NCI-H2227 (cell line): Measurements from ENCODE around the gene WWC2.
"Not testable (repeated sequence)": the region's sequence is repeated elsewhere in the genome, so short reads cannot be mapped to it uniquely, and the experiment has no call there.

Experiments
- DNase-seq: peaks from one replicate; lab custom pipeline; 2025; ENCODE audit not compliant: unreplicated experiment; lab: John Stamatoyannopoulos, UW

Gene WWC2

GRCh38 chr4:183326387-183326786 is 227.3 kb downstream of the WWC2 start:
- DNase-seq = not testable (repeated sequence)

GRCh38 chr4:183326853-183327252 is 227.8 kb downstream of the WWC2 start:
- no peak for DNase-seq

GRCh38 chr4:183327827-183328226 is 228.8 kb downstream of the WWC2 start:
- no peak for DNase-seq

GRCh38 chr4:183328832-183329231 is 229.8 kb downstream of the WWC2 start:
- no peak for DNase-seq

GRCh38 chr4:183329244-183329643 is 230.2 kb downstream of the WWC2 start:
- DNase-seq = no peak

- no peak for DNase-seq
These were observed 231.1 kb downstream of the WWC2 start for GRCh38 chr4:183329954-183330742.

- DNase-seq = no peak
These were observed 231.8 kb downstream of the WWC2 start for GRCh38 chr4:183330841-183331240.

- DNase-seq = no peak
These were observed 233.4 kb downstream of the WWC2 start for GRCh38 chr4:183332447-183332846.

GRCh38 chr4:183333202-183333601 is 234.1 kb downstream of the WWC2 start:
- DNase-seq = no peak

GRCh38 chr4:183333983-183334382 is 234.9 kb downstream of the WWC2 start:
- DNase-seq = no peak

- DNase-seq = no peak
These were observed 236.4 kb downstream of the WWC2 start for GRCh38 chr4:183335369-183335940.

- DNase-seq = no peak
These were observed 238.3 kb downstream of the WWC2 start for GRCh38 chr4:183337349-183337748.

- DNase-seq = no peak
These were observed 238.8 kb downstream of the WWC2 start for GRCh38 chr4:183337833-183338232.

GRCh38 chr4:183342541-183343533 is 243.8 kb downstream of the WWC2 start:
- DNase-seq = no peak

- no peak for DNase-seq
These were observed 244.7 kb downstream of the WWC2 start for GRCh38 chr4:183343730-183344129.

GRCh38 chr4:183344523-183345255 is 245.6 kb downstream of the WWC2 start:
- no peak for DNase-seq

GRCh38 chr4:183345261-183345660 is 246.2 kb downstream of the WWC2 start:
- DNase-seq = no peak

- DNase-seq = no peak
These were observed 248.1 kb downstream of the WWC2 start for GRCh38 chr4:183347146-183347545.

- no peak for DNase-seq
These were observed 248.5 kb downstream of the WWC2 start for GRCh38 chr4:183347566-183347965.

- no peak for DNase-seq
These were observed 249.1 kb downstream of the WWC2 start for GRCh38 chr4:183348136-183348535.
